ENCODE results near the gene THOC6.

Gene THOC6

GRCh38 chr16:3023669-3024478 is at the start of gene THOC6, which contains the start of gene HCFC1R1:
Gene THOC6 (plus strand): TSS chr16:3024035. CDS start chr16:3024327, 292 bp downstream.
Gene HCFC1R1 (minus strand): TSS chr16:3023942. CDS start chr16:3023941, 1 bp downstream.
- DNase-seq = peak; percentile 95
- ATAC-seq = peak; percentile 83

- no peak for ATAC-seq
- DNase-seq = no peak
These were observed 49.3 kb upstream of the THOC6 start for GRCh38 chr16:2974319-2975056.

GRCh38 chr16:2975161-2975795 is 48.6 kb upstream of the THOC6 start:
- ATAC-seq = no peak
- DNase-seq = no peak

GRCh38 chr16:2976201-2976600 is 47.6 kb upstream of the THOC6 start:
- ATAC-seq = no peak
- no peak for DNase-seq

- ATAC-seq (no peak), DNase-seq (no peak)
These were observed 47.2 kb upstream of the THOC6 start for GRCh38 chr16:2976673-2977072.

- ATAC-seq = no peak
- no peak for DNase-seq
These were observed 46.4 kb upstream of the THOC6 start for GRCh38 chr16:2977440-2977839.

GRCh38 chr16:2979669-2980226 is 44.1 kb upstream of the THOC6 start:
- DNase-seq = peak; percentile 45
- ATAC-seq = peak; percentile 2

GRCh38 chr16:2980227-2981176 is 43.3 kb upstream of the THOC6 start, which contains the start of gene PKMYT1:
Gene PKMYT1 (minus strand): TSS chr16:2980446. CDS start chr16:2979657, 789 bp downstream.
- DNase-seq = peak; percentile 98
- ATAC-seq = peak; percentile 85

GRCh38 chr16:2981177-2981898 is 42.5 kb upstream of the THOC6 start:
- ATAC-seq (no peak), DNase-seq (no peak)

- DNase-seq = no peak
- ATAC-seq = no peak
These were observed 42.0 kb upstream of the THOC6 start for GRCh38 chr16:2981899-2982250.

- no peak for DNase-seq
- no peak for ATAC-seq
These were observed 41.4 kb upstream of the THOC6 start for GRCh38 chr16:2982402-2982801.

- DNase-seq = peak; percentile 84
These were observed 40.1 kb upstream of the THOC6 start for GRCh38 chr16:2983706-2984136.

GRCh38 chr16:2985462-2985861 is 38.4 kb upstream of the THOC6 start:
- DNase-seq (no peak), ATAC-seq (no peak)

More at GRCh38 chr16:2983706-2984136, 40.1 kb upstream of the THOC6 start:
- peak; percentile 60 for ATAC-seq

- DNase-seq = no peak
- ATAC-seq = no peak
These were observed 37.9 kb upstream of the THOC6 start for GRCh38 chr16:2985893-2986355.

GRCh38 chr16:2986623-2987188 is 37.1 kb upstream of the THOC6 start:
- no peak for ATAC-seq
- no peak for DNase-seq

GRCh38 chr16:2987286-2987685 is 36.5 kb upstream of the THOC6 start:
- ATAC-seq (no peak), DNase-seq (no peak)

GRCh38 chr16:2987833-2988232 is 36.0 kb upstream of the THOC6 start:
- ATAC-seq = no peak
- DNase-seq = no peak

GRCh38 chr16:2988590-2989099 is 35.2 kb upstream of the THOC6 start:
- no peak for DNase-seq

GRCh38 chr16:2990891-2991290 is 32.9 kb upstream of the THOC6 start:
- ATAC-seq (no peak), DNase-seq (no peak)

More at GRCh38 chr16:2988590-2989099, 35.2 kb upstream of the THOC6 start:
- ATAC-seq = no peak

All from stimulated activated naive CD8-positive, alpha-beta T cell treated with anti-CD3 and anti-CD28 coated beads, Interleukin-15, Interleukin-2, amounts not matched to agents 100 U/mL and 50 U/mL, for 24 hours (primary cell).